ENCODE measurements around the gene TSPAN4.

TSPAN4 gene

GRCh38 chr11:855330-855674 lies 12.7 kb downstream of the TSPAN4 start:
- Histone ChIP-seq H3K36me3 (ENCODE audit: insufficient read depth) (no peaks in the 10 kb centered on the region), H3K27me3 (ENCODE audit: insufficient read depth, low read depth) (peaks cover 12% of the 10 kb centered on the region; the same call in 1 of the 2 replicates), H3K4me3 (IDR thresholded peaks at IDR 0.05; ENCODE audit: insufficient read depth, low read depth, low read length) (no peak overlapping the region), H3K27ac (no peak overlapping the region), H3K4me1 (ENCODE audit: low read depth, poor library complexity, severe bottlenecking) (peaks cover 9% of the 10 kb centered on the region), H4K20me1 (ENCODE audit: insufficient read depth) (no peaks in the 10 kb centered on the region), H3K79me2 (ENCODE audit: insufficient read depth, low read depth) (no peaks in the 10 kb centered on the region), H2AFZ (ENCODE audit: low read depth) (no peak overlapping the region), H3K4me2 (no peak overlapping the region), H3K9ac (no peak overlapping the region)
- TF ChIP-seq CTCF (conservative IDR thresholded peaks at IDR 0.05; ENCODE audit: low read depth, low read length), result no peak

GRCh38 chr11:855796-856195 lies 13.1 kb downstream of the TSPAN4 start:
- Histone ChIP-seq H3K27ac (no peak overlapping the region), H3K9ac (no peak overlapping the region), H3K4me3 (IDR thresholded peaks at IDR 0.05; ENCODE audit: insufficient read depth, low read depth, low read length) (no peak overlapping the region), H4K20me1 (ENCODE audit: insufficient read depth) (no peaks in the 10 kb centered on the region), H2AFZ (ENCODE audit: low read depth) (no peak overlapping the region), H3K79me2 (ENCODE audit: insufficient read depth, low read depth) (no peaks in the 10 kb centered on the region), H3K4me2 (no peak overlapping the region), H3K36me3 (ENCODE audit: insufficient read depth) (no peaks in the 10 kb centered on the region), H3K4me1 (ENCODE audit: low read depth, poor library complexity, severe bottlenecking) (peaks cover 14% of the 10 kb centered on the region), H3K27me3 (ENCODE audit: insufficient read depth, low read depth) (peaks cover 7% of the 10 kb centered on the region; the same call in 1 of the 2 replicates)
- TF ChIP-seq CTCF (conservative IDR thresholded peaks at IDR 0.05; ENCODE audit: low read depth, low read length), result no peak

- Histone ChIP-seq H3K4me1 (ENCODE audit: low read depth, poor library complexity, severe bottlenecking) (peaks cover 20% of the 10 kb centered on the region), H3K27me3 (ENCODE audit: insufficient read depth, low read depth) (peaks cover 3% of the 10 kb centered on the region; the same call in 1 of the 2 replicates), H3K36me3 (ENCODE audit: insufficient read depth) (no peaks in the 10 kb centered on the region), H3K9ac (no peak overlapping the region), H3K4me3 (IDR thresholded peaks at IDR 0.05; ENCODE audit: insufficient read depth, low read depth, low read length) (no peak overlapping the region), H2AFZ (ENCODE audit: low read depth) (no peak overlapping the region), H3K4me2 (no peak overlapping the region), H4K20me1 (ENCODE audit: insufficient read depth) (no peaks in the 10 kb centered on the region), H3K79me2 (ENCODE audit: insufficient read depth, low read depth) (no peaks in the 10 kb centered on the region), H3K27ac (no peak overlapping the region)
- no peak for TF ChIP-seq CTCF (conservative IDR thresholded peaks at IDR 0.05; ENCODE audit: low read depth, low read length)
These were observed 13.7 kb downstream of the TSPAN4 start for GRCh38 chr11:856397-856796.

GRCh38 chr11:858053-858761 lies 15.6 kb downstream of the TSPAN4 start:
- H4K20me1 ChIP-seq (ENCODE audit: insufficient read depth), result no peaks in the 10 kb centered on the region
- no peaks in the 10 kb centered on the region for H3K36me3 ChIP-seq (ENCODE audit: insufficient read depth)
- no peak overlapping the region for H3K4me3 ChIP-seq (IDR thresholded peaks at IDR 0.05; ENCODE audit: insufficient read depth, low read depth, low read length)
- no peak overlapping the region for H3K27ac ChIP-seq
- H3K4me2 ChIP-seq, result no peak overlapping the region
- no peaks in the 10 kb centered on the region for H3K79me2 ChIP-seq (ENCODE audit: insufficient read depth, low read depth)
- H3K4me1 ChIP-seq (ENCODE audit: low read depth, poor library complexity, severe bottlenecking), result peaks cover 20% of the 10 kb centered on the region
- peaks cover 7% of the 10 kb centered on the region; the same call in 1 of the 2 replicates for H3K27me3 ChIP-seq (ENCODE audit: insufficient read depth, low read depth)
- no peak overlapping the region for H3K9ac ChIP-seq
- TF ChIP-seq CTCF (conservative IDR thresholded peaks at IDR 0.05; ENCODE audit: low read depth, low read length), result no peak
- H2AFZ ChIP-seq (ENCODE audit: low read depth), result no peak overlapping the region
